Activated CD4-positive, alpha-beta T cell treated with anti-CD3 and anti-CD28 coated beads for 1 hour (primary cell): ENCODE data around the gene CFAP97D2.
"Not testable (repeated sequence)": the region's sequence is repeated elsewhere in the genome, so short reads cannot be mapped to it uniquely, and the experiment has no call there.

Source experiments
- DNase-seq: peaks from one replicate; pipeline ENCODE4 v3.0.0-alpha.2; 2020

The CFAP97D2 gene

DNA sequence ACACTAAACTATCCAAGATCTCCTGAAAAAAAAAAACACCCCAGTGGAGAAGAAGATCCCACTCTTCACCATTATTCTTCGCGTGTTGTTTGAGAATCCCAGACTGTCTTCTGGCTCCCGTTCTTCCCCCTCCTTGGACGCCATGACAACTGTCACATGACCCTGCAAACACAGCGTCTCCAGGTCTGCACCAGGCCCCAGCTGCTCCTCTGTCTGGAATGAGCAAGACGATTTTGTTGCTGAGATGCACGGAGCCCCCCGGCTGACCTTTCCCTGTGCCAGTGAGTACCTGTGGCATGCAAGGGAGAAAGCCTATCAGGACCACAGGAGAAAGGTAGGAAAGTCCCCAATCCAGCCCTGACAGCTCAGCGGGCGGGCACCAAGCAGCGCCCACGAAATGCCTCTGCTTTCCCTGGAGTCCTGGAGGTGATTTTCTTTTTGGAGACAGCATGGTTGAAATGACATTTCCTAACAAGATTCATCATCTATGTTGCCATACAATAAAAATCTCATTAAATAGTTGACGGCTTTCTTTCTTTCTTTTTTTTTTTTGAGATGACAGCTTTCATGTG is at the start of gene CFAP97D2:
Gene CFAP97D2, plus strand, starts transcription at position 171 of the 572 bp plus-strand sequence. Its CDS starts 74 bp downstream, at position 245.
- no peak for DNase-seq

DNA sequence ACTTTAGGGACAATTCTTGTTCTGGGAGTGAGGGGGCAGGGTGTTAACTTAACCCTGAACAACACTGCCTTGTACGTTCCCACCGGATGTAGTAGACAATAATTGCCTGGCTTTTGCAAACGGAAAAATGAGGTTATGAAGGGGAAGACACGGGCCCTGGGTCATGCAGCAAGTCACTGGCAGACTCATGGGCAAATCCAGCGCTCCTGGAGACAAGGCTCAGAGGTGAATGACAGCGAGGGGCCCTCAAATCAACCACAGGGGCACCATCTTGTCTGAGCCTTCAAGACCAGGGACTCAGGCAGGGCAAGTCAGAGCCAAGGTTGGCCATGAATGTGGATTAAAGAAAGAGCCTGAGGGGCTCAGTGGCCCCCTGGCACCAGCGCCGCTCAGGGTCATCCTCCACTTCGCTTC is 49.4 kb upstream of the CFAP97D2 start:
- no peak for DNase-seq

DNA sequence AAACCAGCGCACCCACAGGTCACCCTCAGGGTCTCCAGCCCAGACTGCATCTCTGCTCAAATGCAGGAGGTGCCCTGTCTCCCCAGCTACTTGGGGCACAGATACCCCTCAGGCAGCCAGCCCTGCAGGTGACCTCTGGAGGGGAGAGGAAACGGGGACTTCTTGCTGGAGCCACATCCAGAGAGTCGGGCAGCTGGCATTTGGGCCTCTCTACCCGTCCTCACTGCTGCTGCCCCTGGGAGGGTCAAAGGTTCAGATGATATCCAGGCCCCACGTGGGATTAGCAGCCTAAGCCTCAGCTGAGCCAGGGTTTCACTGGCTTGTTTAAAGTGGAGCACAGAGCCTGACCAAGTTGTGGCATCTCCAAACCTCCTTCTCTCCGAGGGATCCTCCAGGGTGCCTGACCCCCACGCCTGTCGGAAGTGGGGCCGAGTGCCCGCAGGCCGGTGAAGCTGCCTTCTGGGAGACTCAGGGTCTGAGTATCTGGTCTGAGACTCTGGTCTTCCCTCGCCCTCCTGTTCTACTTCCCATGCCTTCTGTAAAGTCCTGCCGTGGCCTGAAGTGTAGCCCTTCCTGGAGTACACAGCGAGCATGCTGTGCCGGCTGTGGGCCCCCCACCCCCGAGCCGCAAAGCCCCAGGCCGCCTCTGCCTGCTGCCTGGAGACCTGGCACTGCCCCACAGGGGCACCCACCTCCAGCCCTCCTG is 48.8 kb upstream of the CFAP97D2 start:
- DNase-seq, result no peak

DNA sequence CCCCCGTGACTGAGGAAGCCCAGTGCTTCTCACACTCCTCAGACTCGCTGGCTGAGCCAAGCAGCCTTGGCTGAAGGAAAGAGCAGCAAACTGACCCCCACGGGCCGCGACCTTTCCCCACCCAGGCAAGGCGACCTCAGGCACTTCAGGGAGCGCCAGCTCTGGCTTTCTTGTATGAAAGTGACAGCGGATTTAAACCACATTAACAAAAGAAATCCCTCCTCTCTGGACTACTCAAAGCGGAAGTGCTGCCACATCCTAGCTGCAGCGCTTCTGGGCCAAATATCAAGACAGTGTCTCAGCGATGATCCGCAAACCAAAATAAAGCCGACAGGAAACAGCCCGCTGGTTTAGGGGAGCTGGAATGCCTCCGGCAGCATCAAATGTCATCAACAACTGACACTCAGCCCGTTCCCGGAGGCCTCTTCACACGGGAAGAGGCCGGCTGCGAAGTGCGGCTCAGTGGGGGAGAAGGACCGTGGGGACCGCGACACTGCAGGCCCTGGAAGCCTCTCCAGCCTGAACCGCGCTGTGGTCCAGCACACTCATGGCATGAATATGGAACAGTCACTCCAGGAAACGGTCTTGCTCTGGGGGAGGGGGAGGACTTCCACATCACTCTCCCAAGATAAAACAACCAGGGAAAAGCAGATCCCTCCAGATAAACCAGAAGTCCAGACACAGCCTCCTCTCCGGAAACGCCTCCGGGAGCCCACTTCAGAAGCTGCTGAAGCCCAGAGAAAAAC is 48.0 kb upstream of the CFAP97D2 start:
- DNase-seq, result peak; percentile 31

DNA sequence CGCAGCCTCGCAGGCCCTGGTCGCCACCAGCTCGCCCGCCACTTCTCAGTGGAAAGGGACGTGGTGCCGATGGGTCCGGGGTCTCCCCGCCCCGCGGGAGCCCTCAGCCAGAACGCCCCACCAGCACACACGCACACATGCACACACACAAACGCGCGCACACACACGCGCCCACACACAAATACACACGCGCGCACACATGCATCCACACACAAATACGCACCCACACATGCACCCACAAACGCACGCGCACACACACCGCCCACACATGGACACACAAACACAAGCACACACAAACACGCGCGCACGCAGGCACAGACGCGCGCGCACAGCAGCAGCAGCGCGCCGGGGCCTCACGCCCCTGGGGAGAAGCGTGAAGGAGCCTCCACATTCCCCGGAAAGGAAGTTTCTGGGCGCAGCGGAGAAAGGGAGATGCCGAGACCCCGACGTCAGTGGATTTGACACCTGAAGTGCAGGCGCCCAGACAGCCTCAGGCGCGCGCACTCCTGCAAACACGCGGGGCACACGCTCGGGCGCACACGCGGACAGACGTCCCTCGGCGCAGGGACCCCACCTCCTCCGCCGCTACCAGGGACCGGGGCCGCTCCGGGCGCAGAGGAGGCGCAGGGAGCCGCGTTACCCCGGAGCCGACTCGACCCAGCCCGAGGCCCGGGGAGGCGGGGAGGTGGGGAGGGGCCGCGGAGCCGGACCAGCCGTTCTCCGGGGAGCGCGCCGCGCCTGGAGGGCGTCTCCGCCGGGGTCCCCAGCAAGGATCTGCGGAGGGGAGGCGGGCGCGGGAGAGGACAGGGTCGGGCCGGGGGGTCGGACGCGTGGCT is 47.3 kb upstream of the CFAP97D2 start:
- DNase-seq, result no peak

DNA sequence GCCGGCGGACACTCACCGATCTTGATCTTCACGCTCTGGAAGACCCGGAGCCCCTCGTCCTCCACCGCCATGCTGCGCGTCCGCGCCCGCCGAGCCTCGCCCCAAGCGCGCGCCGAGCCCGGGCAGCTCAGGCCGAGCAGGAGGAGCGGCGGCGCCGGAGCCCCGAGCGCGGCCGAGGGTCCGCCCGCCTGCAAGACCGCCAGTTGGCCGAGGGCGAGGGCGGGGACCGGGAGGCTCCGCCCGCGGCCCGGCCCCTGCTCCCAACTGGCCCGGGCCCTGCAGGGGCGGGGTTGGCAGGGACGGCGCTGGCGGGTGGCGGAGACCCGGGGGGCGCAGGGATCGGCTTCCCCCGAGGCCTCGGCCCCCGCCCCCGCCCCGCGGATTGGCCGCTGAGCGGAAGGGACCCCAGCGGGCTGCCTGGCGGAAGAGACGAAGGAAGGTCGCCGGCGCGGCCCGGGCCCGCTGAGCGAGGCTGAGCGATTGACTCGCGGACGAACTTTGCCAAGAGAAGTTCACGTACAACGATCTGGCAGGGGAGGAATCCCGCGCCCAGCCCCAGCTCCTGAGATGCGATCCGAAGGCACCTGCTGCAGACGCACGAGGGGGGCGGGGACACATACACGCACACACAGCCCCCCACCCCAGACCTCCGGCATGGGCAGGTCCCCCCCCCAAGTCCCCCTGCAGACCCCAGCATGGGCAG is 46.5 kb upstream of the CFAP97D2 start, which contains the start of gene RASA3:
Gene RASA3, minus strand, starts transcription at position 205 of the 703 bp plus-strand sequence. Its CDS starts 134 bp downstream, at position 71.
- DNase-seq, result peak; percentile 34

DNA sequence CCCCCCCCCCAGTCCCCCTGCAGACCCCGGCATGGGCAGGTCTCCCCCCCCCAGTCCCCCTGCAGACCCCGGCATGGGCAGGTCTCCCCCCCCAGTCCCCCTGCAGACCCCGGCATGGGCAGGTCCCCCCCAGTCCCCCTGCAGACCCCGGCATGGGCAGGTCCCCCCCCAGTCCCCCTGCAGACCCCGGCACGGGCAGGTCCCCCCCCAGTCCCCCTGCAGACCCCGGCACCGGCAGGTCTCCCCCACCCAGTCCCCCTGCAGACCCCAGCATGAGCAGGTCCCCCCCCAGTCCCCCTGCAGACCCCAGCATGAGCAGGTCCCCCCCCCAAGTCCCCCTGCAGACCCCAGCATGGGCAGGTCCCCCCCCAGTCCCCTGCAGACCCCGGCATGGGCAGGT is 45.9 kb upstream of the CFAP97D2 start:
- DNase-seq, result not testable (repeated sequence)

DNA sequence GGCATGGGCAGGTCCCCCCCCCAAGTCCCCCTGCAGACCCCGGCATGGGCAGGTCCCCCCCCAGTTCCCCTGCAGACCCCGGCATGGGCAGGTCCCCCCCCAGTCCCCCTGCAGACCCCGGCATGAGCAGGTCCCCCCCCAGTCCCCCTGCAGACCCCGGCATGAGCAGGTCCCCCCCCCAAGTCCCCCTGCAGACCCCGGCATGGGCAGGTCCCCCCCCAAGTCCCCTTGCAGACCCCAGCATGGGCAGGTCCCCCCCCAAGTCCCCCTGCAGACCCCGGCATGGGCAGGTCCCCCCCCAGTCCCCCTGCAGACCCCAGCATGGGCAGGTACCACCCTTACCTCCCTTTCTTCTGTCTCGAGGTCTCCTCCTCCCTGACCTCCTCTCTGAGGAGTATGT is 45.5 kb upstream of the CFAP97D2 start:
- not testable (repeated sequence) for DNase-seq

DNA sequence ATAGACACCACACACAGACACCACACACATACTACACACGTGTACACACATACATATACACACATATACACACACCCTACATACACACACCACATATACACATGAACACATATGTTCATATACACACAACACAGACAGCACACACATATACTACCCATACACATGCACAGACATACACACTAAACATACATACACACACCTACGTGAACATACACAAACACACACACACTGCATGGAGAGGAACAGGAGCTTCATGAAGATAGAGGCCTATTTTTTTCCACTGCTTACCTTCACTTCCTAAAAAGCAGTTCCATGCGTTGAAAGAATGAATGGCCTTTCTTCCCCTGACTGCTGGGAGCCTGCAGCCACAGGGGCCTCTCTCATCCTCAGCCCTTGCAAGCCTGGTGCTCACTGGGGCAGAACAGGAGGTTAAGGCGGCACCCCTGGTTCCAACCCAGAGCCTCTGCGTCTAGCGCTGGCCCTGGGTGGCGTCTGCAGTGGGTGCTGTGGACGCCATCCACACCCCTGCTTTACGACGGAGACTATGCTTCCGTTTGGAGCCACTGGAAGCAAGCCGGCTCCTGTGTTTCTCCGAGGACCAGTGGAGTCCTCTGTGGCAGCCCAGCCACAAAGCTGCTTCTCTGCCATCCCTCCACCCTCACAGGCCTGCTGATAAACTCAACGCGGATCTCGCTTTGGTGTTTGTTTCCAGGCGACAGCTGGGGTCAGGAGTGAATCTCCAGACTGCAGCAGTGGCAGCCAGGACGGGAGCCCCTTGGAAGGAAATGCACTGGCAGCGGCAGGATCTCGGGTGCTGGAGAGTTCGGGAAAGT is 44.7 kb upstream of the CFAP97D2 start:
- DNase-seq, result no peak

DNA sequence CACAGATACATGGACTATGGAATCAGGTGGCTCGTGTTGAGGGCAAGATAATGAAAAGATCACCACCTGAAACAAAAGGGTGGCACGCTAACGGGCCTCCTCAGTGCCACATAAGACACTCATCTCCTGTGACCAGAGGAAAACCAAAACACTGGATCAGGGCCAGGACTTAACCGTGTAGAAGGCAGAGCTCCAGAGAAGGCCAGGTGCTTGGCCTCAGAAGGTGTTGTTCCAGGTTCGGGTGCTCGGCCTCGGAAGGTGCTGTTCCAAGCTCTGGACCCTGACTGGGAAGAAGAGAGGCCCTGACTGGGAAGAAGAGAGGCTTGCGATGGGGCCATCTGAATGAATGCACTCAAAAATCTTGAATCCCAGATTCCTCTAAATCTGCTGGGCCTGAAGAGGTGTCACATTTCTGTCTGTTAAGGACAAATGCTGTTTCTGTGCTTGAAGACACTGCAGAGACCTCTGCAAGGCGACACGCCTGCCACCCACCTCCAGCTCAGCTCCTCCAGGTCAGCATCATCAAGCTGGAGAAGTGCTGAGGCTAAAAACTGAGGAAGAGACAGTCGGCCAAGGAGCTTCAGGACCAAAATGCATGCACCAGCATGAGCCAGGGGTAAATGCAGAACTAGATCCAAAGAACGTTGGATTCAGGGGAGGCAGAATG is 44.0 kb upstream of the CFAP97D2 start:
- no peak for DNase-seq

DNA sequence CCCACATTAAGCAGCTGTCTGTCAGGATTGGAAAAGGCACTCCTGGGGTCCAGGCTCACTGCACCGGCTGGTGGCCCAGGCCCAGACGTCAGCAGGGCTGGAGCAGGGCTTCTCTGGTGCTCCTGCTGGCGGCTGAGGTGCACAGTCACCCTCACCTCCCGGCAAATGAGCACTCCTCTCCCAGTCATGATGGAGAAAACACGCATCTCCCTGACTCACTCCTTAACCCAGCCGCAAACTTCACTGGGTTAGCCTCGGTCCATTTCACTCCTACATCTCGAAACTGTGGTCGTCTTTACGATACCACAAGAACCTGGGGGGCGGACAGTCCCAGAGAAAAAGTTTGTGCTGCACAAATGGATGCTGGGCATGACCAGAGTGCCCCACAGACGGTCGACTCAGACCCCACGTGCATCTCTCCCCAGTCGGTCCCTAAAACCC is 43.3 kb upstream of the CFAP97D2 start:
- DNase-seq, result no peak

DNA sequence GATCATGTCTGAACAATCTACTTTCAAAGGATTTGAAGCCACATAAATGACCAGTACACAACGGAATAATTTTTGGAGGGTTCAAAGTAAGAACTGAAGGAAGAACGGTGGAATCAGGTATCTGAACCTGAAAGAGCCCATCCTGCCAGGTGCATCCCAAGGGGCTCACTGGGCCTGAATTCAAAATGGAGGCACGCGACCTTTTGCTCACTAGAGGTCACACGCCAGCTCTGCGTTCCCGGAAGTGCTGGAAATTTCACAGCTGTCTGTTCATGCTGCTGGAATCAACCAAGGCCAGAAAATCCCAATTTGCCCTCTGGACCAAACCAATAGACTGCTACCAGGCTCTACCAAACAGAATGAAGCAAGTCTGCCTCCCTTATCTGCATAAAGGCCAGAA is 42.5 kb upstream of the CFAP97D2 start:
- DNase-seq, result no peak

DNA sequence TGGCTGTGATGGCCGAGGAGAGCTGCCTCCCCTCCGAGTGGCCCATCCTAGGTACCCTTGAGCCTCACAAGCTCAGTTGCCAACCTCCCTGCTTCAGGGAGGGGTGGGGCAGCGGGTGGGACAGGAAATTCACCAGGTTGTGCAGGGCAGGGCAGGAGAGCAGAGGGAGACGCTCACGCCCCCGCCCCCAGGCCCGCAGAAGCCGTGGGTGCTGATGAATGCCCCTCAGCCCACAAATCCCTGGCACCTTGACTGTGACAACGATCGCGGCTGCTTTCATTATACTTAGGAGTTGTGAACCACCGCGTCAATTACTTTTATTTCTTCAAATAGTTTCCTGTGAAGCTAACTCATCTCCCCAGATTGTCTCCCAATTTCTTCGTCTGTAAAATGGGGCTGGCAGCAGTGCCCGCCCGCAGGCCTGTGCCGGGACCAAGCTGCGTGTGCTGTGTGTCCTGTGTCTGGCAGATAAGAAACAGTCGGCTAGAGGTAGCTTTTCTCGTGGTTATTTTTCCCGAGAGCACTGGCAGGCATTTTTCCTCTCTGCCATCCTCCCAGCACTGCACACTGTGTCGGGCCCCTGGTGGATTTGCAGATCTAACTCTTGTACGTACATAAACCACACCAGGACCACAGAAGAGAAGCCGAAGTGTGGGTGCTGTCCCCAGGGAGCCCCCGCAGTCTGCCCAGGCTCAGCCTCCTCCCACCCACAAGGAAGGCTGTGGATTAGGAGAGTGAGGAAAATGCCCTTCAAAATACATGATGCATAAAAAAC is 38.7 kb upstream of the CFAP97D2 start:
- DNase-seq, result no peak

DNA sequence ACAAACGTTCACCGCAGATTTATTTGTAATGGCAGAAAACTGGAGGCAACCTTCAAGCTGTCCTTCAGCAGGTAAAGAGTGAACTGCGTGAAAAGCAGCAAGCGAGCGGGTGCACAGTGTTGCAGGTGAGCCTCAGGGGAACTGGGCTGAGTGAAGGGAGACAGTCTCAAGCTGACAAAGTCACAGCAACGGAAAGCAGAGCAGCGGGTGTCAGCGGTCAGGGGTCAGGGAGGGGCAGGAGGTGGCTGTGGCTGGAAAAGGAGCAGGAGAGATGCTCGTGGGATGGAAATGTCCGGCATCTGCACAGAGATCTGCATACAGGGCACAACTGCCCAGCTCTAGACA is 38.2 kb upstream of the CFAP97D2 start:
- DNase-seq, result peak; percentile 34

DNA sequence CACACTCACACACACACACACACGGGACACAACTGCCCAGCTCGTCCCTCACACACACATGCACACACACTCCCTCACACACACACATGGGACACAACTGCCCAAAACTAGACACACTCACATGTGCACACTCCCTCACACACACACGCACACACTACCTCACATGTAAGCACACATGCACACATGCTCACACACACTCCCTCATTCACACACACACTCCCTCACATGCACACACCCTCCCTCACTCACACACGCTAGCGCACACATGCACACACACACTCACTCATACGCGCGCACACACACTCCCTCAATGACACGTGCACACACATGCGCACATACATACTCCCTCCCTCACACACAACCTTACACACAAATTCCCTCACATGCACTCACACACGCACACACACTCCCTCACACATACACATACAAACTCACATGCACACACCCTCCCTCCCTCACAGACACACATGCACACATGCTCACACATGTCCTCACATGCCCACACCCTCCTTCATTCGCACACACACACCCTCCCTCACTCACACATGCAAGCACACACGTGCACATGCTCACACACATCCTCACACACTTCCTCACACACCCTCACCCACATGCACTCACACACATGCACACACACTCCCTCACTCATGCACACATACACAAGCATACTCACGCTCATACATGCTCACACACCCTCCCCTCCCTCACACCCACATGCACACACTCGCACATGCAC is 37.6 kb upstream of the CFAP97D2 start:
- no peak for DNase-seq

DNA sequence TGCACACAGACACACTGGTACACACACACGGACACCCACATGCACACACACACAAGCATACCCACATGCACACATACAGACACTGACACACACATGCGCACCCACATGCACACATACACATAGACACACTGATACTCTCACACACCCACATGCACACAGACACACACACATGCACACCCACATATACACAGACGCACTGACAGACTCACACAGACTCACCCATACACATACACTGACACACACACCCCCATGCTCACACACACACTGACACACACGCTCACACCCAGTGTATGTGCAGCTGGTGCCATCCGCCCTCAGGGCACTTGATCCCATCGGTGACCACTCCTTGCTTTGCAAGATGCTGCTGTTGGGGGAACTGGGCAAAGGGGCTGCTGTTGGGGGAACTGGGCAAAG is 36.9 kb upstream of the CFAP97D2 start:
- no peak for DNase-seq

DNA sequence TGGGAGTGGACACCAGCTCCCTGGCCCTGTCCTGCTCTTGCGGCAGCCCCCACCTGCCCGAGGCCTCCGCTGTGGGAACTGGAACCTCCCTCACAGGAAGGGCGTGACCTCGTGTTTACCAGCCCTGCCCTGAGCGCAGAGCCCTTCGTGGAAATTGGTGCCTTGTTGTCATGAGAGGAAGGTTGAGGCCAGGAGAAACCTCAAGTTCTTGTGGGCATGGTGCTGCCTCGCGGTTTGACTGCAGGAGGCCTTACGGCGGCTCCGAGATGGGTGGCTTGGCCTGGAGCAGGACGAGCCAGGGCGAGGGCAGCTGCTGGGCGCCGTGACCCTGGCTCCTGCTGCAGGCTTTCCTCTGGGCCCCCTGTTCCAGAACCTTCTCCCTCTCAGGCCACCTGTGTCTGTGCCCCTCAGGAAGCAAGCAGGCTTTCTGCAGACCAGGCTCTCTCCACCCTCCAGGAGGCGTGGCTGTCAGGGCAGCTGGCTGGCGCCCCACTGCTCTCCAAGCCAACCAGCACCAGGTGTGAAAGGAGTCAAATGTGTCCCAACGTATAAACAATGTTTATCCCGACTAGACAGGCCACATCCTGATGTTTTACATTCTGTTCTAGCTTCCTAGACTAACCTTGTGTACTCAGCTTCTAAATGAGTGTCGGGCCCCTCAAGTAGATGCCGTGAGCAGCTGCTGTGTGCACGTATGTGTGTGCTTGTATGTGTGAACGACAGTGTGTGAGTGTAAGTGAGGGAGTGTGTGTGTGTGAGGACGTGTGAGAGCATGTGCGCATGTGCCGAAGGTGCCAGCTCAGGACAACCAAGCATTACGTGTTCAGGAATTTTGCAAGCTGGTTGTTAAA is 36.2 kb upstream of the CFAP97D2 start:
- peak; percentile 58 for DNase-seq
